HEK293 (cell line): ENCODE data around the gene DIP2C.

Experiments used
- CTCF ChIA-PET: fragments of 350-600 bp; formaldehyde crosslinking; extraction: SDS; loops from one replicate; lab custom pipeline; 2021; ENCODE audit warnings: antibody characterized with exemption; lab: Yijun Ruan, JAX
- POLR2A ChIA-PET: fragments of 300-600 bp; formaldehyde crosslinking; extraction: SDS; loops from one replicate; lab custom pipeline; 2020; ENCODE audit warnings: antibody characterized with exemption, inconsistent platforms; lab: Yijun Ruan, JAX
- H3K27ac ChIP-seq: fragments of 200-500 bp; sonication (Bioruptor generic); 2 replicates; pipeline ENCODE4 v1.5.1; 2014; ENCODE audit warnings: low read depth, low read length, control low read depth, inconsistent platforms; ENCODE audit errors: extremely low read depth
- H3K36me3 ChIP-seq, 2 experiments: fragments of 200-500 bp in 1 of 2; sonication (Bioruptor generic) in 1 of 2; 1 replicate in 1 of 2; 2 replicates in 1 of 2; pipeline ENCODE4 v1.5.1; 2014 to 2017; ENCODE audit warnings: inconsistent platforms in 2 of 2, low read length in 2 of 2; ENCODE audit not compliant: control insufficient read depth in 2 of 2, insufficient read depth in 1 of 2
- H3K4me1 ChIP-seq: fragments of 200-500 bp; sonication (Bioruptor generic); 2 replicates; pipeline ENCODE4 v1.5.1; 2014; ENCODE audit warnings: mild to moderate bottlenecking, low read length, inconsistent platforms; ENCODE audit not compliant: control insufficient read depth, insufficient read depth
- H3K4me3 ChIP-seq: 2 replicates; pipeline ENCODE4 v1.5.1; 2011; ENCODE audit warnings: low read depth, mild to moderate bottlenecking, control low read depth, low read length, moderate library complexity
- H3K9me3 ChIP-seq: fragments of 200-500 bp; sonication (Bioruptor generic); 2 replicates; pipeline ENCODE4 v1.5.1; 2014; ENCODE audit warnings: low read depth, low read length, inconsistent platforms; ENCODE audit not compliant: control insufficient read depth, insufficient read depth
- KLF10 ChIP-seq: fragments of 450-650 bp; IDR thresholded peaks from 2 replicates; pipeline ENCODE4 v1.5.1; 2018; ENCODE audit warnings: missing biosample characterization, mild to moderate bottlenecking, missing genetic modification characterization
- ZNF211 ChIP-seq: fragments of 450-650 bp; formaldehyde crosslinking; IDR thresholded peaks from 2 replicates; pipeline ENCODE4 v1.5.1; 2016; ENCODE audit warnings: low read depth, missing biosample characterization, missing genetic modification characterization
- ZNF335 ChIP-seq: fragments of 450-650 bp; formaldehyde crosslinking; conservative IDR thresholded peaks from 2 replicates; pipeline ENCODE4 v1.5.1; 2016; ENCODE audit warnings: missing biosample characterization, missing genetic modification characterization
- ZNF426 ChIP-seq: fragments of 450-650 bp; formaldehyde crosslinking; IDR thresholded peaks from 2 replicates; pipeline ENCODE4 v1.5.1; 2017; ENCODE audit warnings: missing biosample characterization, missing genetic modification characterization, mild to moderate bottlenecking, inconsistent platforms, moderate library complexity
- ZNF561 ChIP-seq: fragments of 450-650 bp; IDR thresholded peaks from 2 replicates; pipeline ENCODE4 v1.5.1; 2018; ENCODE audit warnings: missing biosample characterization, missing genetic modification characterization, borderline replicate concordance
- TF ChIP-seq, protein P1 (sequence below): fragments of 450-650 bp; formaldehyde crosslinking; IDR thresholded peaks from 2 replicates; pipeline ENCODE4 v1.5.1; 2016; ENCODE audit warnings: missing biosample characterization, missing genetic modification characterization, borderline replicate concordance
- TF ChIP-seq, protein P2 (sequence below): fragments of 450-650 bp; formaldehyde crosslinking; IDR thresholded peaks from 2 replicates; pipeline ENCODE4 v1.5.1; 2016; ENCODE audit warnings: missing biosample characterization, missing genetic modification characterization
- TF ChIP-seq, protein P3 (sequence below): fragments of 450-650 bp; formaldehyde crosslinking; conservative IDR thresholded peaks from 2 replicates; pipeline ENCODE4 v1.5.1; 2016; ENCODE audit warnings: low read depth, missing biosample characterization, missing genetic modification characterization
- TF ChIP-seq, protein P4 (sequence below): fragments of 450-650 bp; formaldehyde crosslinking; IDR thresholded peaks from 2 replicates; pipeline ENCODE4 v1.5.1; 2016; ENCODE audit warnings: missing biosample characterization, missing genetic modification characterization
- TF ChIP-seq, protein P5 (sequence below): fragments of 450-650 bp; IDR thresholded peaks from 2 replicates; pipeline ENCODE4 v1.5.1; 2018; ENCODE audit warnings: missing biosample characterization, missing genetic modification characterization
- TF ChIP-seq, protein P6 (sequence below): fragments of 450-650 bp; formaldehyde crosslinking; optimal IDR thresholded peaks from 2 replicates; pipeline ENCODE3; 2016; ENCODE audit warnings: missing biosample characterization, mild to moderate bottlenecking, missing genetic modification characterization
- TF ChIP-seq, protein P7 (sequence below): fragments of 450-650 bp; formaldehyde crosslinking; IDR thresholded peaks from 2 replicates; pipeline ENCODE4 v1.5.1; 2017; ENCODE audit warnings: missing biosample characterization, missing genetic modification characterization

DIP2C gene

DNA sequence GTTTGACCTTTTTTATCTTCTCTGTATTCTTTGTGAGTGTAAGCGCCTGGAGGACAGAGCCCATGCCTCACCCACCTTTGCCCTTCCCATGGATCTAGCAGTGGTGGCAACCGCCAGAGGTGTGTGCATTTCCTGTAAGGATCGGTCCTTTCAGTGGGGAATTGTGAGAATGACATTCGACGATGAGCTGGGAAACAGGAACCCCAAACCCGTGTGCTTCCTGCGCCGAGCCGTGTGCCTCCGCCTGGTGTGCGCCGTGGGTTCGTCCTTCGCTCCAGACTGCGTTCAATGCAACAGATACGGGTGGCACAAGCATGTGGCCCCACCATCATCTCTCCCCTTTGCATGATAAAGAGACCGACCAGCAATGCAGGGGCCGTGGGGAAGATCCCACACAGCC, 1.7 kb upstream of the DIP2C start:
- POLR2A ChIA-PET: no interaction called here
- Histone ChIP-seq H3K4me3 (no peak overlapping the region), H3K27ac (no peak overlapping the region), H3K9me3 (no peaks in the 10 kb centered on the region)
- TF ChIP-seq, protein P1, sequence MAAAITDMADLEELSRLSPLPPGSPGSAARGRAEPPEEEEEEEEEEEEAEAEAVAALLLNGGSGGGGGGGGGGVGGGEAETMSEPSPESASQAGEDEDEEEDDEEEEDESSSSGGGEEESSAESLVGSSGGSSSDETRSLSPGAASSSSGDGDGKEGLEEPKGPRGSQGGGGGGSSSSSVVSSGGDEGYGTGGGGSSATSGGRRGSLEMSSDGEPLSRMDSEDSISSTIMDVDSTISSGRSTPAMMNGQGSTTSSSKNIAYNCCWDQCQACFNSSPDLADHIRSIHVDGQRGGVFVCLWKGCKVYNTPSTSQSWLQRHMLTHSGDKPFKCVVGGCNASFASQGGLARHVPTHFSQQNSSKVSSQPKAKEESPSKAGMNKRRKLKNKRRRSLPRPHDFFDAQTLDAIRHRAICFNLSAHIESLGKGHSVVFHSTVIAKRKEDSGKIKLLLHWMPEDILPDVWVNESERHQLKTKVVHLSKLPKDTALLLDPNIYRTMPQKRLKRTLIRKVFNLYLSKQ (tag by site-specific recombination): no peak
- TF ChIP-seq ZNF561 (tag by site-specific recombination): no peak
- TF ChIP-seq, protein P2, sequence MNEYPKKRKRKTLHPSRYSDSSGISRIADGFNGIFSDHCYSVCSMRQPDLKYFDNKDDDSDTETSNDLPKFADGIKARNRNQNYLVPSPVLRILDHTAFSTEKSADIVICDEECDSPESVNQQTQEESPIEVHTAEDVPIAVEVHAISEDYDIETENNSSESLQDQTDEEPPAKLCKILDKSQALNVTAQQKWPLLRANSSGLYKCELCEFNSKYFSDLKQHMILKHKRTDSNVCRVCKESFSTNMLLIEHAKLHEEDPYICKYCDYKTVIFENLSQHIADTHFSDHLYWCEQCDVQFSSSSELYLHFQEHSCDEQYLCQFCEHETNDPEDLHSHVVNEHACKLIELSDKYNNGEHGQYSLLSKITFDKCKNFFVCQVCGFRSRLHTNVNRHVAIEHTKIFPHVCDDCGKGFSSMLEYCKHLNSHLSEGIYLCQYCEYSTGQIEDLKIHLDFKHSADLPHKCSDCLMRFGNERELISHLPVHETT (tag by site-specific recombination): no peak
- no peak for TF ChIP-seq ZNF211 (tag by site-specific recombination)
- TF ChIP-seq, protein P3, sequence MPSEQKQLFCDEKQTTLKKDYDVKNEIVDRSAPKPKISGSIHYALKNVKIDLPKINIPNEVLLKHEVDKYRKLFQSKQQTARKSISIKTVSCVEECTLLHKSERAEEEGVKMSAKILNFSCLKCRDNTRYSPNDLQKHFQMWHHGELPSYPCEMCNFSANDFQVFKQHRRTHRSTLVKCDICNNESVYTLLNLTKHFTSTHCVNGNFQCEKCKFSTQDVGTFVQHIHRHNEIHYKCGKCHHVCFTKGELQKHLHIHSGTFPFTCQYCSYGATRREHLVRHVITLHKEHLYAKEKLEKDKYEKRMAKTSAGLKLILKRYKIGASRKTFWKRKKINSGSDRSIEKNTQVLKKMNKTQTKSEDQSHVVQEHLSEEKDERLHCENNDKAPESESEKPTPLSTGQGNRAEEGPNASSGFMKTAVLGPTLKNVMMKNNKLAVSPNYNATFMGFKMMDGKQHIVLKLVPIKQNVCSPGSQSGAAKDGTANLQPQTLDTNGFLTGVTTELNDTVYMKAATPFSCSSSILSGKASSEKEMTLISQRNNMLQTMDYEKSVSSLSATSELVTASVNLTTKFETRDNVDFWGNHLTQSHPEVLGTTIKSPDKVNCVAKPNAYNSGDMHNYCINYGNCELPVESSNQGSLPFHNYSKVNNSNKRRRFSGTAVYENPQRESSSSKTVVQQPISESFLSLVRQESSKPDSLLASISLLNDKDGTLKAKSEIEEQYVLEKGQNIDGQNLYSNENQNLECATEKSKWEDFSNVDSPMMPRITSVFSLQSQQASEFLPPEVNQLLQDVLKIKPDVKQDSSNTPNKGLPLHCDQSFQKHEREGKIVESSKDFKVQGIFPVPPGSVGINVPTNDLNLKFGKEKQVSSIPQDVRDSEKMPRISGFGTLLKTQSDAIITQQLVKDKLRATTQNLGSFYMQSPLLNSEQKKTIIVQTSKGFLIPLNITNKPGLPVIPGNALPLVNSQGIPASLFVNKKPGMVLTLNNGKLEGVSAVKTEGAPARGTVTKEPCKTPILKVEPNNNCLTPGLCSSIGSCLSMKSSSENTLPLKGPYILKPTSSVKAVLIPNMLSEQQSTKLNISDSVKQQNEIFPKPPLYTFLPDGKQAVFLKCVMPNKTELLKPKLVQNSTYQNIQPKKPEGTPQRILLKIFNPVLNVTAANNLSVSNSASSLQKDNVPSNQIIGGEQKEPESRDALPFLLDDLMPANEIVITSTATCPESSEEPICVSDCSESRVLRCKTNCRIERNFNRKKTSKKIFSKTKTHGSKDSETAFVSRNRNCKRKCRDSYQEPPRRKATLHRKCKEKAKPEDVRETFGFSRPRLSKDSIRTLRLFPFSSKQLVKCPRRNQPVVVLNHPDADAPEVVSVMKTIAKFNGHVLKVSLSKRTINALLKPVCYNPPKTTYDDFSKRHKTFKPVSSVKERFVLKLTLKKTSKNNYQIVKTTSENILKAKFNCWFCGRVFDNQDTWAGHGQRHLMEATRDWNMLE (tag by site-specific recombination): no peak
- TF ChIP-seq ZNF426 (tag by site-specific recombination): no peak
- TF ChIP-seq, protein P4, sequence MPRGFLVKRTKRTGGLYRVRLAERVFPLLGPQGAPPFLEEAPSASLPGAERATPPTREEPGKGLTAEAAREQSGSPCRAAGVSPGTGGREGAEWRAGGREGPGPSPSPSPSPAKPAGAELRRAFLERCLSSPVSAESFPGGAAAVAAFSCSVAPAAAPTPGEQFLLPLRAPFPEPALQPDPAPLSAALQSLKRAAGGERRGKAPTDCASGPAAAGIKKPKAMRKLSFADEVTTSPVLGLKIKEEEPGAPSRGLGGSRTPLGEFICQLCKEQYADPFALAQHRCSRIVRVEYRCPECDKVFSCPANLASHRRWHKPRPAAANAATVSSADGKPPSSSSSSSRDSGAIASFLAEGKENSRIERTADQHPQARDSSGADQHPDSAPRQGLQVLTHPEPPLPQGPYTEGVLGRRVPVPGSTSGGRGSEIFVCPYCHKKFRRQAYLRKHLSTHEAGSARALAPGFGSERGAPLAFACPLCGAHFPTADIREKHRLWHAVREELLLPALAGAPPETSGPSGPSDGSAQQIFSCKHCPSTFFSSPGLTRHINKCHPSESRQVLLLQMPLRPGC (tag by site-specific recombination): no peak
- TF ChIP-seq, all 188 proteins: peak for 0
- H3K36me3 ChIP-seq: peaks cover 0 to 9% of the 10 kb centered on the region in 2 experiments; a peak in 1 of 3 replicates
- peaks cover 12% of the 10 kb centered on the region for H3K4me1 ChIP-seq
- CTCF ChIA-PET: no interaction called here

DNA sequence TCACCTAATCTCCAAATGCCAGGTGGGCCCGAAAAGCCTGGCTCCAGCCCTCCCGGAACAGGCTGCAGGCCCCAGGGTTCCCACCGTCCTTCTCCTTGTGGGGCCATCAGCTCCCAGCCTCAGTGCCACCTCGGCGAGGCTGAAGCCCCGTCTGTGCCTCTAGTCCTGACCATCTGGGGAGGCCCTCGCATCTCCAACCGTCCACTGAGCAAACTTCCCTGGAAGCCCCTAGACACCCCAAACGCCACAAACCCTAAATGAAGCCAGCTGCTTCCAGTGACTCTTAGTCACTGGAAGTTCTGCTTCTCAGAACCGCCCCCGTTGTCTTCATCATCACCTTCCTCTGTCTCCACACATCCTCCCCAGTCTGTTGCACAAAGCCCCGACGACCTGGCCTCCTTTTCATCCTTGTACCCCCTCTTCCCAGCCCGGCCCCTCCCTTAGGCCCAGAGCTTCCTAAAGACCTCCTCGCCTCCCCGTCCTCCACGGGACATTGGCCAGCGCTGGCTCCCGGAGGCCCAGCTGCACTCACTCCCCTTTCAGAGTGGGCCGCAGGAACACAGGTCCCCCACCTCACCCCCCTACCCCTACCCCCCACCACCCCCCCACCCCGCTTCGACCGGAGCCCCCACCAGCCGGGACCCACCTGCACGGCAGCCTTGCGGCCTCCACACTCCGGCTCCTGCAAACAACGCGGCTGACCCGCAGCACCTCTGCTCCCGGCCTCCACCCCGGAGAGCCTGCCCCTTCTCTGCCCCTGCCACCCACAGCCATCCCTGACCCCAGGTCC, 1.1 kb upstream of the DIP2C start:
- Histone ChIP-seq H3K27ac (peak overlapping the region; percentile 73; the same call in 1 of the 2 replicates), H3K4me3 (peak overlapping the region; percentile 40), H3K36me3 (peaks cover 0 to 9% of the 10 kb centered on the region in 2 experiments; a peak in 1 of 3 replicates), H3K4me1 (peaks cover 12% of the 10 kb centered on the region), H3K9me3 (no peaks in the 10 kb centered on the region)
- ChIA-PET POLR2A (interaction anchor here (0.7 kb wide), 1 partner anchor 263 kb away, joined by 4 read pairs; no protein-coding TSS in a partner anchor), CTCF (no interaction called here)
- TF ChIP-seq, protein P5, sequence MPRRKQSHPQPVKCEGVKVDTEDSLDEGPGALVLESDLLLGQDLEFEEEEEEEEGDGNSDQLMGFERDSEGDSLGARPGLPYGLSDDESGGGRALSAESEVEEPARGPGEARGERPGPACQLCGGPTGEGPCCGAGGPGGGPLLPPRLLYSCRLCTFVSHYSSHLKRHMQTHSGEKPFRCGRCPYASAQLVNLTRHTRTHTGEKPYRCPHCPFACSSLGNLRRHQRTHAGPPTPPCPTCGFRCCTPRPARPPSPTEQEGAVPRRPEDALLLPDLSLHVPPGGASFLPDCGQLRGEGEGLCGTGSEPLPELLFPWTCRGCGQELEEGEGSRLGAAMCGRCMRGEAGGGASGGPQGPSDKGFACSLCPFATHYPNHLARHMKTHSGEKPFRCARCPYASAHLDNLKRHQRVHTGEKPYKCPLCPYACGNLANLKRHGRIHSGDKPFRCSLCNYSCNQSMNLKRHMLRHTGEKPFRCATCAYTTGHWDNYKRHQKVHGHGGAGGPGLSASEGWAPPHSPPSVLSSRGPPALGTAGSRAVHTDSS (tag by site-specific recombination): peak; percentile 36; the same call in 1 of the 2 replicates
- 0 out of 2 replicates have a peak, but pooled peaks have one; percentile 25 for TF ChIP-seq ZNF335
- TF ChIP-seq, protein P6, sequence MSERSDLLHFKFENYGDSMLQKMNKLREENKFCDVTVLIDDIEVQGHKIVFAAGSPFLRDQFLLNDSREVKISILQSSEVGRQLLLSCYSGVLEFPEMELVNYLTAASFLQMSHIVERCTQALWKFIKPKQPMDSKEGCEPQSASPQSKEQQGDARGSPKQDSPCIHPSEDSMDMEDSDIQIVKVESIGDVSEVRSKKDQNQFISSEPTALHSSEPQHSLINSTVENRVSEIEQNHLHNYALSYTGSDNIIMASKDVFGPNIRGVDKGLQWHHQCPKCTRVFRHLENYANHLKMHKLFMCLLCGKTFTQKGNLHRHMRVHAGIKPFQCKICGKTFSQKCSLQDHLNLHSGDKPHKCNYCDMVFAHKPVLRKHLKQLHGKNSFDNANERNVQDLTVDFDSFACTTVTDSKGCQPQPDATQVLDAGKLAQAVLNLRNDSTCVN: peak; percentile 2
- TF ChIP-seq, protein P7, sequence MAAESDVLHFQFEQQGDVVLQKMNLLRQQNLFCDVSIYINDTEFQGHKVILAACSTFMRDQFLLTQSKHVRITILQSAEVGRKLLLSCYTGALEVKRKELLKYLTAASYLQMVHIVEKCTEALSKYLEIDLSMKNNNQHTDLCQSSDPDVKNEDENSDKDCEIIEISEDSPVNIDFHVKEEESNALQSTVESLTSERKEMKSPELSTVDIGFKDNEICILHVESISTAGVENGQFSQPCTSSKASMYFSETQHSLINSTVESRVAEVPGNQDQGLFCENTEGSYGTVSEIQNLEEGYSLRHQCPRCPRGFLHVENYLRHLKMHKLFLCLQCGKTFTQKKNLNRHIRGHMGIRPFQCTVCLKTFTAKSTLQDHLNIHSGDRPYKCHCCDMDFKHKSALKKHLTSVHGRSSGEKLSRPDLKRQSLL: no peak
- TF ChIP-seq KLF10: 0 out of 2 replicates have a peak, but pooled peaks have one; percentile 2
